Thoracic aorta (tissue), 2 donors: ENCODE results near the gene UBAC2. TPM values are rescaled to one million over a fixed set of nuclear protein-coding genes. Genes with fewer than 3 reads are reported as not detected.
"Not testable (repeated sequence)": the region's sequence is repeated elsewhere in the genome, so short reads cannot be mapped to it uniquely, and the experiment has no call there.

Experiments
- ATAC-seq: fragments of 150-250 bp; one replicate; pipeline ENCODE4 v1.8.0; 2017; ENCODE audit warnings: low read depth; ENCODE audit not compliant: insufficient number of reproducible peaks, low FRiP score
- DNase-seq: peaks from one replicate; pipeline ENCODE4 v3.0.0-alpha.2; 2020; ENCODE audit warnings: low spot score
- H3K27ac ChIP-seq, 2 donors: fragments of 200-600 bp; sonication (generic); 1 replicate in 1 of 2; 2 replicates in 1 of 2; pipeline ENCODE4 v1.5.1; 2016; ENCODE audit warnings: mild to moderate bottlenecking in 2 of 2, moderate library complexity in 2 of 2
- H3K27me3 ChIP-seq: fragments of 200-600 bp; sonication (generic); replicated peaks from 2 replicates; pipeline ENCODE4 v1.6.0; 2016; ENCODE audit warnings: mild to moderate bottlenecking; ENCODE audit not compliant: insufficient read depth
- H3K36me3 ChIP-seq: fragments of 200-600 bp; sonication (generic); one replicate; pipeline ENCODE4 v1.5.1; 2016
- H3K4me1 ChIP-seq, 2 donors: fragments of 200-600 bp; sonication (generic); 1 replicate in 1 of 2; 2 replicates in 1 of 2; pipeline versions ENCODE4 v1.5.1 to v1.6.0; 2016; ENCODE audit warnings: low read depth in 2 of 2, mild to moderate bottlenecking in 1 of 2; ENCODE audit not compliant: control insufficient read depth in 1 of 2
- H3K4me3 ChIP-seq: fragments of 200-600 bp; sonication (generic); 2 replicates; pipeline ENCODE4 v1.5.1; 2016; ENCODE audit warnings: mild to moderate bottlenecking
- H3K9me3 ChIP-seq: fragments of 200-600 bp; sonication (generic); 2 replicates; pipeline ENCODE4 v1.5.1; 2016
- total RNA-seq, 2 donors: library from RNA; depleted of rRNA; stranded (reverse); fragments of >200 nt; gene quantifications; one replicate each; pipeline versions ENCODE4 v1.1.0 to v1.2.3, GENCODE V29; 2016
- TF ChIP-seq, protein P1 (sequence below): fragments of 200-600 bp; sonication (generic); IDR thresholded peaks from one replicate; pipeline ENCODE4 v1.5.1; 2019; ENCODE audit warnings: antibody characterized with exemption

UBAC2 gene
- total RNA-seq, 2 donors from 2014 or later, result 41.3 to 49.7 TPM

DNA sequence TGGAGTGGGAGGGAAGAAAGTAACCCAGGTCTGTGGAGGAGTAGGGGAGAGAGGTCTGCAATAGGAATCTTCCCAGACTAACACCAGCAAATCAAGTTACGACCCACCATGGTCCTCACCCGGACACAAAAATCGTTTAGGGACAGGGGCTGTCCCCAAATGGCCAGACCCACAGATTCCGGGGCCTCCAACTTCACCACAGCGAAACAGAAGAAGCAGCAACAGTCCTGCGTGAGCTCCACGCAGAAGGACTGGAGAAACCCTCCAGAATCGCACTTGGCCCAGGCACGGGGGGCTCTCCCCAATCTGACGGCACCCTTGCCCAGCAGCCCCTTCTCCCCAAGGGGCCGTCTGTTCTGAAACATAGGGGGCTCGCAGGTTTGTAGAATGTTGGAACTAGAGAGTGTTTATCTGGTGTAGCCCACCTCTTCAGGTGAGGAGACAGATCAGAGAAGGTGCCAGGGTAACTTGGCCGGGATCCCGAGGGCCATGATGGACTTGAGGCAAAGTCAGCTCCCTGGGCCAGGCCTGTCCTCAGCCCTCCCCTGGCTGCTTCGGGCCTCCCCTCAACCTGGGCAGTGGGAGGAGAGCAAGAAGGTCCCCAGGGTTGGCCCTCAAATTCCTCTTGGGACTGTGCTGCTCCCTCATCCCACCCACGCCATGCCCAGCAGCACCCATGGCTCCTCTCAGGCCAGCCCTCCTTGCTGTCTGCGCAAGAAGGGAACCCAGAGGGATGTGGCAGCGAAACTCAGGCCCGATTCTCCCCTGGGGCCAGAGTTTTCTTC is 189.1 kb downstream of the UBAC2 start:
- TF ChIP-seq, protein P1, sequence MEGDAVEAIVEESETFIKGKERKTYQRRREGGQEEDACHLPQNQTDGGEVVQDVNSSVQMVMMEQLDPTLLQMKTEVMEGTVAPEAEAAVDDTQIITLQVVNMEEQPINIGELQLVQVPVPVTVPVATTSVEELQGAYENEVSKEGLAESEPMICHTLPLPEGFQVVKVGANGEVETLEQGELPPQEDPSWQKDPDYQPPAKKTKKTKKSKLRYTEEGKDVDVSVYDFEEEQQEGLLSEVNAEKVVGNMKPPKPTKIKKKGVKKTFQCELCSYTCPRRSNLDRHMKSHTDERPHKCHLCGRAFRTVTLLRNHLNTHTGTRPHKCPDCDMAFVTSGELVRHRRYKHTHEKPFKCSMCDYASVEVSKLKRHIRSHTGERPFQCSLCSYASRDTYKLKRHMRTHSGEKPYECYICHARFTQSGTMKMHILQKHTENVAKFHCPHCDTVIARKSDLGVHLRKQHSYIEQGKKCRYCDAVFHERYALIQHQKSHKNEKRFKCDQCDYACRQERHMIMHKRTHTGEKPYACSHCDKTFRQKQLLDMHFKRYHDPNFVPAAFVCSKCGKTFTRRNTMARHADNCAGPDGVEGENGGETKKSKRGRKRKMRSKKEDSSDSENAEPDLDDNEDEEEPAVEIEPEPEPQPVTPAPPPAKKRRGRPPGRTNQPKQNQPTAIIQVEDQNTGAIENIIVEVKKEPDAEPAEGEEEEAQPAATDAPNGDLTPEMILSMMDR, result no peak
- H3K27ac ChIP-seq, result no peak overlapping the region
- no peak for ATAC-seq
- H3K27me3 ChIP-seq, result no peaks in the 10 kb centered on the region
- DNase-seq, result no peak
- H3K4me3 ChIP-seq, result no peak overlapping the region
- H3K4me1 ChIP-seq, result no peaks in the 10 kb centered on the region
- no peaks in the 10 kb centered on the region for H3K9me3 ChIP-seq
- no peaks in the 10 kb centered on the region for H3K36me3 ChIP-seq

DNA sequence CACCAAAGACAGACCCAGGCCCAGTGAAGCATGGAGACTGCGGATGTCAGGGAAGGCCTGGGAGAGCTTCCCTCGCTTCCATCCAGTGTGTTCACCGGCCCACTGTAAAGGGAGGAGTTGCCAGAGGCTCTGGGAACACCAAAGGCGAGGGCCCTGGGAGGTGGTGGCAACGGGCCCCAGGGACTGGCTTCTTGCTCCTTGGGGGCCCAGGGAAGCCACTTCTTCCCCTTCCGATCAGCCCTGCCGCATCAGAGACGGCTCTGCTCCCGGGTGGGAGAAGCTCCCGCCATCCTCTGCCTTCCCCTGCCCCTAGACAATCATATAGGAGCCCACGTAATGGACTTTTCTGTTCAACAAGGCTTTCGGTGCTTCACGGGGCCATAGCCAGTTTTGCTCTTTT is 189.9 kb downstream of the UBAC2 start:
- TF ChIP-seq, protein P1, result no peak
- ATAC-seq (no peak), DNase-seq (no peak)
- H3K27me3 ChIP-seq, result no peaks in the 10 kb centered on the region
- H3K27ac ChIP-seq, result no peak overlapping the region
- H3K9me3 ChIP-seq, result no peaks in the 10 kb centered on the region
- no peak overlapping the region for H3K4me3 ChIP-seq
- H3K36me3 ChIP-seq, result no peaks in the 10 kb centered on the region
- no peaks in the 10 kb centered on the region for H3K4me1 ChIP-seq

DNA sequence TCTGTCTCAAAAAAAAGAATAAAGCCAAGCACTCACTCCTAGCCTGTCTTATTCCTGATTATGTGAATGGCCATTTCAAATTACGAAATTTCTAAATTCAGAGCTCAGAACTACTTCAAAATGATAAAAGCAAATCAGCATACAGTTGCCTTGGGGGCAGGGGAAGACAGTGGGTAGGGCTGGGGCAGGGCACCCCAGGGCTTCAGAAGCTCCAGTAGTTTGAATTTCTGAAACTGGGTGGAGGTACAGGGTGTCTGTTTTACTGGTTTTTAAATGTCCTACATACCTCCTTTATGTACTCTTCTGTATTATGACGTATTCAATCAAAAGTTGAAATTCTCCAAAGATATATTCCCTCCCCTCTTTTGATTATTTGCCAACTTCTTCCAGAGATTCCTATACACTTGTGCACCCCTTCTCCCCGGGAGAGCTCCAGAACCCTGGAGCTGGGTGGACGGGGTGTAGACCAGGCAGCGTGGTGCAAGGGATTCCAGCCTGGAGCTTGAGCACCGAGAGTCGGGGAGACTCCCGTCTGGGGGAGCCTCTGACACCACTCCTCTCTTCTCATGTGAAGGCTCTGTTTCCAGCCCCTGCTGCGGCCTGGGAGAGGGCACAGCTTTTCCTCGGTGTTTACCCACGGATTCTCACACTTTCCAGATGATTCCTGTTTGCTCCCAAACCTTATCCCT is 191.3 kb downstream of the UBAC2 start:
- Histone ChIP-seq H3K27ac (no peak overlapping the region), H3K4me3 (no peak overlapping the region), H3K36me3 (no peaks in the 10 kb centered on the region), H3K9me3 (no peaks in the 10 kb centered on the region), H3K4me1 (no peaks in the 10 kb centered on the region), H3K27me3 (no peaks in the 10 kb centered on the region)
- ATAC-seq (no peak), DNase-seq (no peak)
- TF ChIP-seq, protein P1, result no peak

DNA sequence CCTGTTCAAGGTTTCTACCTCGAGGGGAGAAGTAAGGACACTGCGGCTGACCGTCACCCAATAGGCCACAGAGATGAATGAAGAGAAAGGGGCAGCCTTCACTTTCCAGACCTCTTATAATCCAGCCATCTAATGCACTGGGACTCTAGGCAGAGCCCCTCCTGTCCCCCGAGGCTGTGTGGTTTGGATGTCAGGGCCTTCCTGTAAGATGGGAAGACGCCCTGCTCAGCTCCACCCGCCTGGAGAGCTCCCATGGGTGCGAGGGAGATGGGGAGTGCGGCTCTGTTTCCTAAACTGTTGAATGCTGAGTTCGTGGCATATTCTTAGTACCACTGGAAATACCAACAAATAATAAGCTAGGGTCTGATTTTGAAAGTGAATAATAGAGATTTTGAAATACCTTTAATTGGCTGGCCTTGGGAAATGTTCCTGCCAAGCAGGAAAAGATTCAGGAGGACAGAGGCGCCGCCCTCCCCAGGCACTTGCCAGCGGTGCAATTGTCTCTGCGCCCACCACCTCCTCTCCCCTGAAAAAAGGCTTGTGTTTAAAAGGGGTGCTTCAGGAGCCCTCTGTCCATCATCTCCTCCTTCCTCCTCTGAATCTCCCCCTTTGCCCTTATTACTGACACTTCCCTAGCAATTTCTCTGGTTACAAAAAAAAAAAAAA is 191.9 kb downstream of the UBAC2 start:
- ATAC-seq (no peak), DNase-seq (no peak)
- Histone ChIP-seq H3K4me1 (no peaks in the 10 kb centered on the region), H3K27me3 (no peaks in the 10 kb centered on the region), H3K9me3 (no peaks in the 10 kb centered on the region), H3K27ac (no peak overlapping the region), H3K4me3 (no peak overlapping the region), H3K36me3 (no peaks in the 10 kb centered on the region)
- TF ChIP-seq, protein P1, result no peak

DNA sequence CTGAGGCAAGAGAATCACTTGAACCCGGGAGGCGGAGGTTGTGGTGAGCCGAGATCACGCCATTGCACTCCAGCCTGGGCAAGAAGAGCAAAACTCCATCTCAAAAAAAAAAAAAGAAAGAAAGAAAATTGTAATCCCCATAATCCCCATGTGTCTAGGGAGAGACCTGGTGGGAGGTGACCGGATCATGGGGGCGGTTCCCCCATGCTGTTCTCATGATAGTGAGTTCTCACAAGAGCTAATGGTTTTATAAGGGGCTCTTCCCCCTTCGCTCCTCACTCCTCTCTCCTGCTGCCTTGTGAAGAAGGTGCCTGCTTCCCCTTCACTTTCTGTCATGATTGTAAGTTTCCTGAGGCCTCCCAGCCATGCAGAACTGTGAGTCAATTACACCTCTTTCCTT is 192.7 kb downstream of the UBAC2 start:
- not testable (repeated sequence) for ATAC-seq, H3K9me3 ChIP-seq, H3K4me1 ChIP-seq, H3K27me3 ChIP-seq, H3K36me3 ChIP-seq, H3K4me3 ChIP-seq, DNase-seq, H3K27ac ChIP-seq
